ENCODE data around the gene POLR1C. TPM values are rescaled to one million over a fixed set of nuclear protein-coding genes. Genes with fewer than 3 reads are reported as not detected.
A peak's percentile ranks its signal among the peaks of the same experiment; 100 is the strongest.

Gene POLR1C
- total and polyA plus RNA-seq, 10 of the 15 experiments (the other 5 are each of a cell fraction or from before 2014, with no cell fraction given) = 40.0 to 180 (median 66.2) TPM

DNA sequence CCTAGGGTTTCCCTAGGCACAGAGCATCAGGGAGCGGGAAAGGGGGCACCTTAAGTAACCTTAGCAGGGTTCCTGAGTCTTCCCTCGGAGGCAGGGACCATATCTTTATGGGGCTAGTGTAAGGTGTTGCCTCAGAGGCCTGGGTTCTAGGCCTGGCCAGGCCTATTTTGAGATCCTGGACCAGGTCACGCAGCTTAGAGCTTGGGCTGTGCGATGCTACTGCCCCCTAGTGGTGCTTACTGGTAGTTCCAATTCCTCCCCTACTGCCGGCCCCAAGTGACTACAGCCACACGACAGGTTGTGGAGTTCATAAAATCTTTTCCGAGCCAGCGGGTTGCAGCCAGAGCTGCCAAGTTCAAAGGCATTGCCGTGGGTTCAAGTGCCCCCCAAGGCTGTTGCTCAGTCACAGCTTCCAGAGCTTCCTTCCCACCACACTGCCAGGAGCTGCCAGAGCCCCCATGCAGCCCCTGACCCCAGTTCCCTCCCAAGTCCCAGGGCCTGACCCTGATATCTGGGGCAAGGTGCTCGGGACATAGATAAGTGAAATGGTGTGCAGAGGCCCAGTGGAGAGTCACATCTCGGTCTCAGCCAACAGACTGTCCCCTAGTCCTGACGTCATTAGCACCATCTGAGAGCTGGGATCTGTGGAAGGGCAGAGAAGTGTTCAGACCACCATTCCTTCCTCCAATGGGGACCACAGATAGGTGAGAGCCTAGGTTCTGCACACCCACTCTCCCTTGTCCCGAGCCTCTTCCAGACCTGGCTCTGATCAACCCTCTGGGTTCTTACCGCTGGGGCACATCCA lies 10.0 kb upstream of the POLR1C start (continued):
- 0 out of 2 replicates have a peak, but pooled peaks have one; percentile 20 for TF ChIP-seq LARP7 (IDR thresholded peaks at IDR 0.05)
- TF ChIP-seq RAD51 (IDR thresholded peaks at IDR 0.05) = no peak
- TF ChIP-seq, protein P1, sequence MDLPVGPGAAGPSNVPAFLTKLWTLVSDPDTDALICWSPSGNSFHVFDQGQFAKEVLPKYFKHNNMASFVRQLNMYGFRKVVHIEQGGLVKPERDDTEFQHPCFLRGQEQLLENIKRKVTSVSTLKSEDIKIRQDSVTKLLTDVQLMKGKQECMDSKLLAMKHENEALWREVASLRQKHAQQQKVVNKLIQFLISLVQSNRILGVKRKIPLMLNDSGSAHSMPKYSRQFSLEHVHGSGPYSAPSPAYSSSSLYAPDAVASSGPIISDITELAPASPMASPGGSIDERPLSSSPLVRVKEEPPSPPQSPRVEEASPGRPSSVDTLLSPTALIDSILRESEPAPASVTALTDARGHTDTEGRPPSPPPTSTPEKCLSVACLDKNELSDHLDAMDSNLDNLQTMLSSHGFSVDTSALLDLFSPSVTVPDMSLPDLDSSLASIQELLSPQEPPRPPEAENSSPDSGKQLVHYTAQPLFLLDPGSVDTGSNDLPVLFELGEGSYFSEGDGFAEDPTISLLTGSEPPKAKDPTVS (IDR thresholded peaks at IDR 0.05; ENCODE audit: low read depth, low read length) = no peak
- TF ChIP-seq, protein P2, sequence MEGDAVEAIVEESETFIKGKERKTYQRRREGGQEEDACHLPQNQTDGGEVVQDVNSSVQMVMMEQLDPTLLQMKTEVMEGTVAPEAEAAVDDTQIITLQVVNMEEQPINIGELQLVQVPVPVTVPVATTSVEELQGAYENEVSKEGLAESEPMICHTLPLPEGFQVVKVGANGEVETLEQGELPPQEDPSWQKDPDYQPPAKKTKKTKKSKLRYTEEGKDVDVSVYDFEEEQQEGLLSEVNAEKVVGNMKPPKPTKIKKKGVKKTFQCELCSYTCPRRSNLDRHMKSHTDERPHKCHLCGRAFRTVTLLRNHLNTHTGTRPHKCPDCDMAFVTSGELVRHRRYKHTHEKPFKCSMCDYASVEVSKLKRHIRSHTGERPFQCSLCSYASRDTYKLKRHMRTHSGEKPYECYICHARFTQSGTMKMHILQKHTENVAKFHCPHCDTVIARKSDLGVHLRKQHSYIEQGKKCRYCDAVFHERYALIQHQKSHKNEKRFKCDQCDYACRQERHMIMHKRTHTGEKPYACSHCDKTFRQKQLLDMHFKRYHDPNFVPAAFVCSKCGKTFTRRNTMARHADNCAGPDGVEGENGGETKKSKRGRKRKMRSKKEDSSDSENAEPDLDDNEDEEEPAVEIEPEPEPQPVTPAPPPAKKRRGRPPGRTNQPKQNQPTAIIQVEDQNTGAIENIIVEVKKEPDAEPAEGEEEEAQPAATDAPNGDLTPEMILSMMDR (IDR thresholded peaks at IDR 0.05 in 2 of 3, conservative IDR thresholded peaks at IDR 0.05 in 1 of 3; ENCODE audit: control insufficient read depth in 2 of 3, extremely low read depth in 1 of 3, insufficient read depth in 1 of 3, low read depth in 3 of 3, low read length in 3 of 3) = peak; percentile 91 to 97 (median 96); a peak in 5 of 6 replicates
- no peak for TF ChIP-seq CBX3 (IDR thresholded peaks at IDR 0.05; ENCODE audit: borderline replicate concordance, low read depth)
- no peak for TF ChIP-seq STAT1 (conservative IDR thresholded peaks at IDR 0.05)
- no peak for TF ChIP-seq SRF (IDR thresholded peaks at IDR 0.05; ENCODE audit: low read depth in 2 of 2, low read length in 2 of 2)
- TF ChIP-seq IKZF1 (conservative IDR thresholded peaks at IDR 0.05) = no peak
- TF ChIP-seq STAT3 (IDR thresholded peaks at IDR 0.05; ENCODE audit: low read depth, low read length) = no peak; the same call in 1 of the 2 replicates
- TF ChIP-seq KLF5 (IDR thresholded peaks at IDR 0.05; ENCODE audit: partially characterized antibody) = no peak
- TF ChIP-seq SMC3 (IDR thresholded peaks at IDR 0.05; ENCODE audit: borderline replicate concordance, low read length) = peak; percentile 78
- no peak for TF ChIP-seq POLR2AphosphoS5 (IDR thresholded peaks at IDR 0.05; ENCODE audit: low read length)
- TF ChIP-seq MTA3 (IDR thresholded peaks at IDR 0.05; ENCODE audit: borderline replicate concordance, low read length) = no peak
- 0 out of 2 replicates have a peak, but pooled peaks have one; percentile 49 for TF ChIP-seq MYB (IDR thresholded peaks at IDR 0.05; ENCODE audit: borderline replicate concordance, low read depth, low read length)
- TF ChIP-seq, protein P3, sequence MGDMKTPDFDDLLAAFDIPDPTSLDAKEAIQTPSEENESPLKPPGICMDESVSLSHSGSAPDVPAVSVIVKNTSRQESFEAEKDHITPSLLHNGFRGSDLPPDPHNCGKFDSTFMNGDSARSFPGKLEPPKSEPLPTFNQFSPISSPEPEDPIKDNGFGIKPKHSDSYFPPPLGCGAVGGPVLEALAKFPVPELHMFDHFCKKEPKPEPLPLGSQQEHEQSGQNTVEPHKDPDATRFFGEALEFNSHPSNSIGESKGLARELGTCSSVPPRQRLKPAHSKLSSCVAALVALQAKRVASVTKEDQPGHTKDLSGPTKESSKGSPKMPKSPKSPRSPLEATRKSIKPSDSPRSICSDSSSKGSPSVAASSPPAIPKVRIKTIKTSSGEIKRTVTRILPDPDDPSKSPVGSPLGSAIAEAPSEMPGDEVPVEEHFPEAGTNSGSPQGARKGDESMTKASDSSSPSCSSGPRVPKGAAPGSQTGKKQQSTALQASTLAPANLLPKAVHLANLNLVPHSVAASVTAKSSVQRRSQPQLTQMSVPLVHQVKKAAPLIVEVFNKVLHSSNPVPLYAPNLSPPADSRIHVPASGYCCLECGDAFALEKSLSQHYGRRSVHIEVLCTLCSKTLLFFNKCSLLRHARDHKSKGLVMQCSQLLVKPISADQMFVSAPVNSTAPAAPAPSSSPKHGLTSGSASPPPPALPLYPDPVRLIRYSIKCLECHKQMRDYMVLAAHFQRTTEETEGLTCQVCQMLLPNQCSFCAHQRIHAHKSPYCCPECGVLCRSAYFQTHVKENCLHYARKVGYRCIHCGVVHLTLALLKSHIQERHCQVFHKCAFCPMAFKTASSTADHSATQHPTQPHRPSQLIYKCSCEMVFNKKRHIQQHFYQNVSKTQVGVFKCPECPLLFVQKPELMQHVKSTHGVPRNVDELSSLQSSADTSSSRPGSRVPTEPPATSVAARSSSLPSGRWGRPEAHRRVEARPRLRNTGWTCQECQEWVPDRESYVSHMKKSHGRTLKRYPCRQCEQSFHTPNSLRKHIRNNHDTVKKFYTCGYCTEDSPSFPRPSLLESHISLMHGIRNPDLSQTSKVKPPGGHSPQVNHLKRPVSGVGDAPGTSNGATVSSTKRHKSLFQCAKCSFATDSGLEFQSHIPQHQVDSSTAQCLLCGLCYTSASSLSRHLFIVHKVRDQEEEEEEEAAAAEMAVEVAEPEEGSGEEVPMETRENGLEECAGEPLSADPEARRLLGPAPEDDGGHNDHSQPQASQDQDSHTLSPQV (IDR thresholded peaks at IDR 0.05) = 0 out of 2 replicates have a peak, but pooled peaks have one; percentile 20
- TF ChIP-seq BMI1 (IDR thresholded peaks at IDR 0.05; ENCODE audit: borderline replicate concordance) = no peak
- TF ChIP-seq BRCA1 (IDR thresholded peaks at IDR 0.05; ENCODE audit: low read depth, low read length) = no peak
- peak; percentile 70; the same call in 1 of the 2 replicates for TF ChIP-seq WRNIP1 (IDR thresholded peaks at IDR 0.05; ENCODE audit: borderline replicate concordance, low read depth, low read length)
- peak; percentile 57; the same call in 1 of the 2 replicates for TF ChIP-seq HDGF (IDR thresholded peaks at IDR 0.05)
- TF ChIP-seq BHLHE40 (IDR thresholded peaks at IDR 0.05; ENCODE audit: borderline replicate concordance in 1 of 2, low read depth in 2 of 2, low read length in 1 of 2) = peak in 1 of 2 experiments; percentile 30; a peak in 1 of 4 replicates
- TF ChIP-seq MEF2B (IDR thresholded peaks at IDR 0.05; ENCODE audit: partially characterized antibody, poor library complexity, severe bottlenecking) = peak; percentile 29
- no peak for TF ChIP-seq ZNF217 (IDR thresholded peaks at IDR 0.05)
- no peak for TF ChIP-seq TBL1XR1 (IDR thresholded peaks at IDR 0.05; ENCODE audit: low read depth, low read length)

Data from GM12878 (cell line).